HG03095 (cell line): ENCODE measurements around the gene AIRE.
"Not testable (repeated sequence)": the region's sequence is repeated elsewhere in the genome, so short reads cannot be mapped to it uniquely, and the experiment has no call there.

ENCODE experiments used
- ATAC-seq: cut with Tn5 transposase; IDR thresholded peaks from one replicate; pipeline ENCODE4 v1.9.1; 2021; ENCODE audit warnings: moderate library complexity; ENCODE audit not compliant: unreplicated experiment

Gene AIRE

GRCh38 chr21:44291078-44291935, 5.6 kb downstream of the AIRE start:
- no peak for ATAC-seq

GRCh38 chr21:44291936-44292811, 6.5 kb downstream of the AIRE start:
- no peak for ATAC-seq

GRCh38 chr21:44292812-44293195, 7.1 kb downstream of the AIRE start:
- no peak for ATAC-seq

- ATAC-seq, result no peak
Measured at GRCh38 chr21:44293551-44294231, 8.0 kb downstream of the AIRE start.

- no peak for ATAC-seq
Measured at GRCh38 chr21:44294391-44295162, 8.9 kb downstream of the AIRE start.

GRCh38 chr21:44295163-44295573, 9.5 kb downstream of the AIRE start:
- ATAC-seq, result no peak

GRCh38 chr21:44295646-44296045, 10.0 kb downstream of the AIRE start:
- no peak for ATAC-seq

GRCh38 chr21:44296103-44296519, 10.4 kb downstream of the AIRE start:
- no peak for ATAC-seq

GRCh38 chr21:44296916-44297315, 11.2 kb downstream of the AIRE start:
- ATAC-seq, result no peak

- ATAC-seq, result no peak
Measured at GRCh38 chr21:44297525-44298290, 12.0 kb downstream of the AIRE start.

GRCh38 chr21:44298301-44298700, 12.6 kb downstream of the AIRE start:
- ATAC-seq, result no peak

- no peak for ATAC-seq
Measured at GRCh38 chr21:44299085-44299457, 13.4 kb downstream of the AIRE start.

- peak; percentile 42 for ATAC-seq
Measured at GRCh38 chr21:44299458-44300261, 14.0 kb downstream of the AIRE start, which contains the start of gene PFKL. TSS of gene PFKL (plus strand) at chr21:44300053. CDS start at chr21:44300106, 53 bp downstream.

GRCh38 chr21:44300262-44300959, 14.7 kb downstream of the AIRE start:
- ATAC-seq, result peak; percentile 33

GRCh38 chr21:44301141-44301540, 15.5 kb downstream of the AIRE start:
- no peak for ATAC-seq

GRCh38 chr21:44301961-44302406, 16.3 kb downstream of the AIRE start:
- ATAC-seq, result no peak

- ATAC-seq, result not testable (repeated sequence)
Measured at GRCh38 chr21:44302573-44303401, 17.1 kb downstream of the AIRE start.
